HG02870 (cell line): ENCODE measurements around the gene S100A1.
"Not testable (repeated sequence)": the region's sequence is repeated elsewhere in the genome, so short reads cannot be mapped to it uniquely, and the experiment has no call there.

Source experiments
- ATAC-seq: cut with Tn5 transposase; IDR thresholded peaks from one replicate; pipeline ENCODE4 v1.9.1; 2021; ENCODE audit warnings: mild to moderate bottlenecking, moderate library complexity; ENCODE audit not compliant: unreplicated experiment

The S100A1 gene

GRCh38 chr1:153629971-153630370 lies 1.7 kb downstream of the S100A1 start:
- no peak for ATAC-seq

GRCh38 chr1:153630384-153630783 lies 2.1 kb downstream of the S100A1 start:
- no peak for ATAC-seq

GRCh38 chr1:153631047-153632022 lies 3.1 kb downstream of the S100A1 start:
- no peak for ATAC-seq

GRCh38 chr1:153633161-153633753 lies 5.0 kb downstream of the S100A1 start:
- no peak for ATAC-seq

- peak; percentile 78 for ATAC-seq
These were observed 5.8 kb downstream of the S100A1 start, which contains the start of gene CHTOP for GRCh38 chr1:153633754-153634665. CHTOP (plus strand) TSS chr1:153634066; CDS start chr1:153636589, 2,523 bp downstream.

GRCh38 chr1:153635872-153636271 lies 7.6 kb downstream of the S100A1 start:
- ATAC-seq = no peak

- ATAC-seq = no peak
These were observed 8.1 kb downstream of the S100A1 start for GRCh38 chr1:153636312-153636711.

- no peak for ATAC-seq
These were observed 10.0 kb downstream of the S100A1 start for GRCh38 chr1:153638261-153638660.

GRCh38 chr1:153639280-153639679 lies 11.0 kb downstream of the S100A1 start:
- no peak for ATAC-seq

- ATAC-seq = not testable (repeated sequence)
These were observed 12.0 kb downstream of the S100A1 start for GRCh38 chr1:153640213-153640612.

- ATAC-seq = no peak
These were observed 12.6 kb downstream of the S100A1 start for GRCh38 chr1:153640861-153641260.

- ATAC-seq = no peak
These were observed 13.9 kb downstream of the S100A1 start for GRCh38 chr1:153642161-153642560.

- no peak for ATAC-seq
These were observed 14.9 kb downstream of the S100A1 start for GRCh38 chr1:153643100-153643499.

GRCh38 chr1:153643816-153644215 lies 15.6 kb downstream of the S100A1 start:
- ATAC-seq = no peak

- no peak for ATAC-seq
These were observed 18.6 kb downstream of the S100A1 start for GRCh38 chr1:153646672-153647345.

- ATAC-seq = no peak
These were observed 19.1 kb downstream of the S100A1 start for GRCh38 chr1:153647346-153647714.

- no peak for ATAC-seq
These were observed 19.9 kb downstream of the S100A1 start for GRCh38 chr1:153648000-153648643.

- no peak for ATAC-seq
These were observed 21.1 kb downstream of the S100A1 start for GRCh38 chr1:153649137-153649862.

GRCh38 chr1:153649863-153650235 lies 21.6 kb downstream of the S100A1 start:
- no peak for ATAC-seq
